G401 (cell line): ENCODE data around the gene MROH7. TPM values are rescaled to one million over a fixed set of nuclear protein-coding genes. Genes with fewer than 3 reads are reported as not detected.

Source experiments
- DNase-seq: peaks from one replicate; pipeline ENCODE4 v3.0.0-alpha.2; 2015; ENCODE audit warnings: low spot score
- in situ Hi-C: cut with HindIII; loops from 2 replicates; pipeline ENCODE4 v1.10.0; 2016; ENCODE audit warnings: low sequenced_read_pairs, mixed read lengths
- total RNA-seq: library from RNA; depleted of rRNA; stranded (reverse); fragments of >200 nt; shearing (Covaris generic); gene quantifications from 2 replicates; pipeline ENCODE4 v1.2.3, GENCODE V29; 2014

The MROH7 gene
- total RNA-seq, 1 experiment from 2014 or later = not detected

DNA sequence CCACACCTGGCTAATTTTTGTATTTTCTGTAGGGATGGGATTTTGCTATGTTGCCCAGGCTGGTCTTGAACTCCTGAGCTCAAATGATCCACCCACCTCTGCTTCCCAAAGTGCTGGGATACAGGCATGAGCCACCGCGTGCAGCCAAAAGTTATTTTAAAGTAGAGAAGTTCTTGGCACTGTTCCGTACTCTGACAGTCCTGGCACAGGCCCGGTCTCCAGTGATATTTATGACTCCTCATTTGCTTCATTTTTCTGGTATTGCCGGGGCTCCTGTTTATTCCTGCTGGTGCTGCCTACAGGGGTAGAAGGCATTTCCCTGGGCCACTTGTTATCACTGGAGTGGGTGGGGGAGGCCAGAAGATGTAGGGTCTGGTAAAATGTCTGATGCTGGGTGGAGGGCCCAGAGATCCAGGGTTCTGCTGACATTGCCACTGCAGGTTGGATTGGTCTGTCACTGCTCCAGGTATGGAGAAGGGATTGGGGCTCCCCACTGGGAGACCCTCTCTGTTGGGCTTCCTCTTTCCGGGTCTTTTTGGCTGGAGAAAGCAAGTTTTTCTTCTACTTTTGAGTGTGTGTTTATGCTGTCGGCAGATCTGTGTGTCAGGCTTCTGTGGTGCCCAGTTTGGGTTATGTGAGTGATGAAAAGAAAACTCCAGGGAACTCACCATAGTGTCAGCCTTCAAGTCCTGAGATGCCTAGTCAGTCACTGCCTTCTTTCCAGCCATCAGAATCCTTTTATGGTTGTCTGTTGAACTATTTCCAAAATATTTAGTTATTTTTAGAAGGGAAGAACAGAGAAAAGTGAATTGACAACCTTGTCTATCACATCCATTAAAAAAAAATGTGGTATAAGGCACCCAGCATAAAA is 4.5 kb downstream of the MROH7 start:
- in situ Hi-C loops = no loop called here

DNA sequence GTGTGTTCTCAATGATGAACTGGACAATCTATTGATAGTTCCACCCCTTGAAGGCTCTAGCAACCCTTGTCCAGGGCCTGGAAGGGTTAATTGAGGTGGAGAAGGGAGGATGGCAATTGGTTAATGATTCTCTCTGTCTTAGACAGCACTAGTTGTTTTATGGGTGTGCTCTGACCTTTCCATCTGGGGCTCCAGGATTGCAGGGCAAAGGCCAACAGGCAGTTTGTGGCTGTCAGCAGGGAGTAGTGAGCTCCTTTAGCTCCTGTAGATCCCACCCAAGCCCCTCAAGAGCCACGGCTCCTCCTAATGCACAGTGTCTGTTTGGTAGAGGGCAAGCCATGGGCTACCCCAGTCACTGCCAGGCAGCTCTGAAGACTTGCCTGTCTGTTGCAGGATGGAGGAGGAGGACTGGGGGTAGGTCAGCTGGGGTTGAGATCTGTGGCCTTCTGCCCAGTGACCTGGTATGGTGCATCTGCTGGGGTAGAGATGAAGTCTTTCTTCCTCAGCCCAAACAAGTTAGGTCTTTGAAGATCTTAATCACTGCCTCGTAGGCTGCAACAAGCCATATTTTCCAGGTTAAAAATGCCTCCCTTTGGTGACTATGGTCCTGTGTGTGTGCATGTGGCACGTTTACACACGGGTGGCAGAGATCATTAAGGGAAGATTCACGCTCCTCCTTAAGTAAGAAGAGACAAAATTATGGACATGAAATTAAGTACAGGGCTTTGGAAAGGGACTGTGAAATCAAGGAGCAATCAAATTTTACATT is 7.7 kb downstream of the MROH7 start:
- in situ Hi-C loops = no loop called here
- DNase-seq = no peak

More for the DNA sequence above, 4.5 kb downstream of the MROH7 start:
- DNase-seq = no peak

- DNase-seq = no peak
- in situ Hi-C loops = no loop called here
Observed at GRCh38 chr1:54649921-54650320, 8.3 kb downstream of the MROH7 start.

- DNase-seq = no peak
- in situ Hi-C loops = no loop called here
Observed at GRCh38 chr1:54650417-54650816, 8.8 kb downstream of the MROH7 start.

- DNase-seq = no peak
- in situ Hi-C loops = no loop called here
Observed at GRCh38 chr1:54651608-54652007, 10.0 kb downstream of the MROH7 start.

DNA sequence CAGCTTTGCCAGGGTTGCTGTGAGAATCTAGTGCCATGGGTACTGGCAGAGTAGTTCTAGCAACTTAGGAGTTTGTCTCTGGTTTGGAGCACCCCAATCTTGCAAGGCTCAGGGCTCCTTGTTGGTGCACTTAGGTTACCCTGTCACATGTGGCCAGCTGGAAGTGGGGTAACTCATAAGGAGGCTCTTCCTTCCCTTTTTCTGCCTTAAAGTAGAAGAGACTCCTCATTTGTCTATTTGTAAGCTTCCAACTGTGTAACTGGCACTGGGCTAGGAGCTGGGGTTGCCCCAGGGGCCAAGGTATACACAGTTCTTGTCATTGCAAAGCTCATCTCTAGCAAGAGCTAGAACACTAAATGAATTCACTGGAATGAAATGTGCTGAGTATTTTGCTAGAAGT is 10.6 kb downstream of the MROH7 start:
- in situ Hi-C loops = no loop called here
- no peak for DNase-seq

- in situ Hi-C loops = no loop called here
- no peak for DNase-seq
Observed at GRCh38 chr1:54653036-54653435, 11.4 kb downstream of the MROH7 start.

GRCh38 chr1:54658164-54658913 is 16.8 kb downstream of the MROH7 start:
- in situ Hi-C loops = no loop called here
- no peak for DNase-seq

GRCh38 chr1:54663725-54664124 is 22.1 kb downstream of the MROH7 start:
- DNase-seq = no peak
- in situ Hi-C loops = no loop called here

GRCh38 chr1:54664364-54664763 is 22.8 kb downstream of the MROH7 start:
- in situ Hi-C loops = no loop called here
- DNase-seq = no peak

GRCh38 chr1:54665852-54666251 is 24.3 kb downstream of the MROH7 start:
- no peak for DNase-seq
- in situ Hi-C loops = no loop called here

- in situ Hi-C loops = no loop called here
- no peak for DNase-seq
Observed at GRCh38 chr1:54666333-54666732, 24.7 kb downstream of the MROH7 start.

DNA sequence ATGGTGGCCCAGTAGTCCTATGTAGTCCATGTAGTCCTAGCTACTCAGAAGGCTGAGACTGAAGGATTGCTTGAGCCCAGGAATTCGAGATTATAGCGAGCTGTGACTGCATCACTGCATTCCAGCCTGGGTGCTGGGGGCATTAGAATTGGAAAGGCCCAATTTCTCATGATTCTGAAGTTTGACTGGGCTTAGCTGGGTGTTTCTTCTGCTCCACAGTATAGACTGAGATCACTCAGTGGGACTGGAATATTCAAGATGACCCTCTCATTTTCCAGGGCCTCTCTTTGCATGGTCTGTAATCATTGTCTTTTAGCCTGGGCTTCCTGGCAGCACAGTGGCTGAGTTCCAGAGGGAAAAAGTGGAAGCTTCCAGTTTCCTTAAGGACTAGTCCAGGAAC is 26.2 kb downstream of the MROH7 start:
- no peak for DNase-seq
- in situ Hi-C loops = no loop called here

DNA sequence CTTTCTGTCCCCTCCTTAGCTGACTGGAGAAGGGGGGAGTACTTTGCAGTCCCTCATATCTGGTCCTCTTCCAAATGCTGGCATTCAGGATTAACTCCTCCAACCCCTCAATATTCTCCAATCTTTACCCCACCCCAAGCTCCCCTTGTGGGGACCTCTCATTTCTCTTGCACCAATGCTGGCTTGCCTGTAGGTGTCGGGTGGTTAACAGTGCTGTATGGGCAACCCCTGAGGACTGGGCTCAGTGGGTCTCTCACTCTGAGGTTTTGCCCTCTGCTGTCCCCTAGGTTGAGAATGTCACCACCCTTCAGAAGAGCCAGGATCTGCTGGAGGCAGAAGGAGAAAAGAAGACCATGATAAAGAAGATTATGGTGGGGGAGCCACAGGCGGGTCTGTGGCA is 27.0 kb downstream of the MROH7 start:
- in situ Hi-C loops = no loop called here
- no peak for DNase-seq

GRCh38 chr1:54671985-54672608 is 30.5 kb downstream of the MROH7 start:
- in situ Hi-C loops = no loop called here
- DNase-seq = peak; percentile 18

- no peak for DNase-seq
- in situ Hi-C loops = no loop called here
Observed at GRCh38 chr1:54678776-54679643, 37.4 kb downstream of the MROH7 start.

- in situ Hi-C loops = no loop called here
- DNase-seq = no peak
Observed at GRCh38 chr1:54679706-54680105, 38.1 kb downstream of the MROH7 start.

GRCh38 chr1:54680387-54680786 is 38.8 kb downstream of the MROH7 start:
- in situ Hi-C loops = no loop called here
- DNase-seq = no peak
